Occipital lobe (tissue), 2 donors: Measurements from ENCODE around the gene CEP164. TPM values are rescaled to one million over a fixed set of nuclear protein-coding genes. Genes with fewer than 3 reads are reported as not detected.

Source experiments
- DNase-seq: peaks from one replicate; lab custom pipeline; 2025; lab: John Stamatoyannopoulos, UW
- total RNA-seq: library from RNA; depleted of rRNA; stranded (reverse); fragments of >200 nt; gene quantifications from one replicate; pipeline ENCODE4 v1.2.3, GENCODE V29; 2014

Gene CEP164
- total RNA-seq, 1 donor from 2014 or later: 19.5 TPM

DNA sequence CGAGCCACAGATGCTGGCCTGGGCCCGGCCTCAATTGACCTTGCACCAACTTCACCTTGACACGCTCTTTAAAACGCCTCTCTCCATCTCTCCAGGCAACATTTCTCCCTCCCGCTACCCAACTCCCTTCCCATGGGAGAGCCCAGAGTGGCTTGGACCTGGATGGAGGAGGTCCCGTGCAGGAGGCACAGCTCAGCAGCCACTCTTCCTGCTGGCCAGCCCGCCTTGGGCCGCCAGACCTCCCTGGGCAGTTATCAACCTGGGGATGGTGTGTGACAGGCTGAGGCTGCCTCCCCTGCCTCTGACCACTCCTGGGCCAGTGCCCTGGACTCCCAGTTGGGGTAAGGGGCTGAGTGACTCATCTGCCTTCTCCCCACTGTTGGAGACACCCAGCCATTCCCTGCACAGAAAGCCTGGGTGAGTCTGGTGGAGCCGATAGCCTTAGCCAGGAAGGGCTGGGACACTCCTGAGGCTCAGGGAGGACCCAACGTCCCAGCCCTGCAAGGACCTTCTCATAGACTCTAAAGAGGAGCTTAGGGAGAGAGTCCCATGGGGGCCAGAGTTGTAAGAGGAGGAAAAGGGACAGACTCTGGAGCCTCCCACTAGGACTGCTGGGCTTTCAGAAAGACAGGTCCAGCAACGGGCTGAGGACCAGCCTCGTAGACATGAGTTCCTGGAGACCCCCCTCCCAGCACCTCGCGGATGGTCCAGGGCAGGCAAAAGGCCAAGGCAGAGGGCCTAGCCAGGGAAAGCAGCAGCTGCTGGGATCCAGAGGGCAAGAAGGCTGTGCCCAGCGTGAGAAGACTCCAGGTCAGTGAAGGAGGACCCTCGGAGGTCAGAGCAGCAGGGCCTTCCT, 131.7 kb downstream of the CEP164 start:
- DNase-seq: no peak

DNA sequence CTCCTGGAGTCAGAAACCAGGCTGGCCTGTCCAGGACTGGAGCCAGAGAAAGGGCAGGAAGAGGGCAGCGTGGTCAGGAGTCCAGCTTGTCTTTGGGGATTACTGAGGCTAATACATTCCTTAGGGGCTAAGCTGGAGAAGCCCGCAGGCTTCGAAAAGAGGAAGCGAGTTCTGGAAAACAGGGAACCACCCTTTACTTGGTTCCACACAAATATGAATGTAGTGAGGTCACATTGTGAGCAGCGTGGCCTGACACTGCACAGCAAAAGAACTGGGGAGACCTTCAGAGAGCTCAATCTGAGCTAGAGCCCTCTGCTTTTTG, 132.3 kb downstream of the CEP164 start:
- no peak for DNase-seq

DNA sequence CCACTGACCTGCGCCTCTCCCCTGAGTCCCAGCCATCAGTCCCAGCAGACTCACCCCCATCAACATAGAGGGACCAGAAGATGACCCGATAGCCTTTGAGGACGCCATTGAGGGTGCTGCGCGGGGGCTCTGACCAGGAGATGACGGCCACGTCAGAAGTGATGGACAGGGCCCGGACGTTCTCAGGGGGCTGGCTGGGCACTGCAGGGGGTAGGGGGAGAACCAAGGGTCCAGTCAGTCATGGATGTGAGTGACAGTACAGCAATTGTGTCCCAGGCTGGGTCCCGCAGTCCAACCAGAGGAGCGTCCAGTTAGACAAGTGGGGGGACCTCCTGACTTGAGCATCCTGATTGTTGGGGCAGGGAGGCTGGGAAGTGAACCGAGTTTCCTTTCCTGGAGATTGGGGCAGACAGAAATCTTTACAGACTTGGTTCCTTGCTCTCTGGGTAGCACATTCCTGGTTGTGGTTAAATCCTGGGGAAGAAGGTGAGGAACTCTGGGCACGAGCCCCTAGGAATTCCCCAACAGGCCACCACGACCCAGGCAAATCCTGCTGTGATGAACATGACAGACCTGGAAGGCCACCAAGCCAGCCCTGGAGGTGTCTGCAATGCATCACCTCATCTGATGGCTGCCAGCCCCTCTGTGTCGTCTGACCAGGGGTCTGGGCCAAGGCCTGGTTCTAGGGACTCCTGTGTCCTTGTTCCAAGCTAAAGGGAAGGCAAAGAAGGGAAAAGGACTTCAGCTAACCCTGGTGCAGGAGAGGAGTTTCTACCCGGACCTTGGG, 133.9 kb downstream of the CEP164 start:
- no peak for DNase-seq

DNA sequence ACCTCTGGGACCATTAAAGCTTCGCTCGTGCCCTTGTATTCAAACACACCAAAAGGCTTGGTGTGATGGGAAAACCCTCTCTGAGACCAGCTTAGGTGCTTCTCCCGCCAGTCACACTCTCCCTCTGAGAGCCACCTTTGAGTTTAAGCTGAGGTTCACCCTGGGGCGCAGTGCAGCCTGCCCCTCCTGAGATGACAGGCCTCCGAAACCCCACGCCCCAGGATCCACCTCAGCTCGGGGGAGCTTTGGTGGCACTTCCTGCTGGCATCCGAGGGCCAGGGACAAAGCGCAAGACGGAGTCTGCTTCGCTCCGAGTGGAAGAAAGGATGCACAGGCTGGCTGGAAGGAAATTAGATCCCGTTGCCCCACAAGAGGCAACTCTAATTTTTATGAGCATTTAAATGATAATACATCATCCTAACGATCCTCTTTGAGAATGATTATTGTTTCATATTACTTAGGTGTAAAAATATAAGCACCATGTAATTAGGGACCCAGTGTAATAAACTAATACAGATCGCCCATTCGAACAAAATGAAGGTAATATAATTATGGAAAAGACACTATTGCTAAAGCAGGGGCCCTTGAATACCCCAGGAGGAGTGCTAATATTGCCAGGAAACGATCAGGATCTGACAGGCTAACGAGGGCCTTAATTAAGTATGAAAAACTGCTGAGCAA, 134.7 kb downstream of the CEP164 start:
- DNase-seq: no peak

DNA sequence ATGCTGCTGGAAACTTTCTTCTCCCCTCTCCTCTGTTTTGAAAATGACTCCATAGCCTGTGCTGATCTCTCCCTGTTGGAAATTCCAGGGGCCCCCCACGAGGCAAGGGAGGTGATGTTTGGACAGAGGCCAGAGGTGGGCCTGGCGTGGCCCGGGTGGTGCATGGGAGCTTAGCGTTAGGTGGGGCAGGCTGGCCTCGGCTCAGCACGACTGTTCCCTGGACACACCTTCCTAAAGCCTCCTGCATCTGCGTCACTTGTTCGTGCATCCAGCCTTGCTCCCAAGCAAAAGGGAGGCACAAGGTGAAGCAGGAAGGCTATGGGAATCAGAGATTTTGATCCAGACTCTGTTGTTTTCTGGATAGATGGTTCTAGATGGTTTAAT, 135.2 kb downstream of the CEP164 start:
- no peak for DNase-seq

Other genes starting within 250 kb of the CEP164 start
- gene SIK3, start 229.4 kb upstream of the CEP164 start, total RNA-seq: 29.9 TPM
- 325 TPM for gene PAFAH1B2, start 183.6 kb upstream of the CEP164 start, total RNA-seq
- 8.1 TPM for gene SIDT2, start 149.1 kb upstream of the CEP164 start, total RNA-seq
- gene TAGLN, start 128.5 kb upstream of the CEP164 start, total RNA-seq: 12.9 TPM
- 24.0 TPM for gene PCSK7, start 95.8 kb upstream of the CEP164 start, total RNA-seq
- gene RNF214, start 95.2 kb upstream of the CEP164 start, total RNA-seq: 16.4 TPM
- gene BACE1-AS, start 36.5 kb upstream of the CEP164 start, total RNA-seq: 5.3 TPM
- 24.6 TPM for gene BACE1, start 11.6 kb upstream of the CEP164 start, total RNA-seq